ENCODE measurements around the gene HOOK2. TPM values are rescaled to one million over a fixed set of nuclear protein-coding genes. Genes with fewer than 3 reads are reported as not detected.

HOOK2 gene
- total RNA-seq, 1 donor from 2014 or later = 25.9 TPM

DNA sequence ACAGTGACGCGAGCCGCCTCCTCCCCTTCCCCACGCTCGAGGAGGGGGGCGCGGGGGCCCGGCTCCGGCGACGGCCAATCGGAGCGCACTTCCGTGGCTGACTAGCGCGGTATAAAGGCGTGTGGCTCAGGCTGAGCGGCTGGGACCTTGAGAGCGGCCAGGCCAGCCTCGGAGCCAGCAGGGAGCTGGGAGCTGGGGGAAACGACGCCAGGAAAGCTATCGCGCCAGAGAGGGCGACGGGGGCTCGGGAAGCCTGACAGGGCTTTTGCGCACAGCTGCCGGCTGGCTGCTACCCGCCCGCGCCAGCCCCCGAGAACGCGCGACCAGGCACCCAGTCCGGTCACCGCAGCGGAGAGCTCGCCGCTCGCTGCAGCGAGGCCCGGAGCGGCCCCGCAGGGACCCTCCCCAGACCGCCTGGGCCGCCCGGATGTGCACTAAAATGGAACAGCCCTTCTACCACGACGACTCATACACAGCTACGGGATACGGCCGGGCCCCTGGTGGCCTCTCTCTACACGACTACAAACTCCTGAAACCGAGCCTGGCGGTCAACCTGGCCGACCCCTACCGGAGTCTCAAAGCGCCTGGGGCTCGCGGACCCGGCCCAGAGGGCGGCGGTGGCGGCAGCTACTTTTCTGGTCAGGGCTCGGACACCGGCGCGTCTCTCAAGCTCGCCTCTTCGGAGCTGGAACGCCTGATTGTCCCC is 16.1 kb upstream of the HOOK2 start, which contains the start of gene JUNB:
TSS of gene JUNB (plus strand) at position 142 of the 706 bp plus-strand sequence. CDS start at position 428, 286 bp downstream.
- Mint-ChIP-seq H3K36me3 (ENCODE audit: low read depth, unreplicated experiment) (no peaks in the 10 kb centered on the region), H3K27me3 (ENCODE audit: low read depth, unreplicated experiment) (no peaks in the 10 kb centered on the region), H3K4me3 (ENCODE audit: unreplicated experiment) (peak within 1 kb of the TSS; percentile 93), H3K9me3 (ENCODE audit: unreplicated experiment) (no peaks in the 10 kb centered on the region), H3K27ac (ENCODE audit: unreplicated experiment) (peak within 1 kb of the TSS; percentile 96), H3K4me1 (ENCODE audit: low read depth, unreplicated experiment) (peaks cover 30% of the 10 kb centered on the region)
- FAIRE-seq (no peak), DNase-seq (ENCODE audit: low read depth) (peak; percentile 88)
- H3K36me3 ChIP-seq (ENCODE audit: insufficient read depth, low read length) = no peaks in the 10 kb centered on the region
- H3K27ac ChIP-seq (ENCODE audit: low read depth, low read length) = peak within 1 kb of the TSS; percentile 90
- peaks cover 21% of the 10 kb centered on the region for H3K79me2 ChIP-seq (ENCODE audit: insufficient read depth, low read length)
- H3K4me1 ChIP-seq (ENCODE audit: insufficient read depth, low read length) = peaks cover 38% of the 10 kb centered on the region
- peaks cover 19% of the 10 kb centered on the region for H4K20me1 ChIP-seq (ENCODE audit: insufficient read depth, low read length)
- H2AFZ ChIP-seq (ENCODE audit: low read depth, low read length) = peak within 1 kb of the TSS; percentile 58
- no peaks in the 10 kb centered on the region for H3K27me3 ChIP-seq (ENCODE audit: insufficient read depth, low read length)
- no peak for TF ChIP-seq EZH2 (IDR thresholded peaks at IDR 0.05; ENCODE audit: insufficient read depth, low read length)
- TF ChIP-seq, protein P1, sequence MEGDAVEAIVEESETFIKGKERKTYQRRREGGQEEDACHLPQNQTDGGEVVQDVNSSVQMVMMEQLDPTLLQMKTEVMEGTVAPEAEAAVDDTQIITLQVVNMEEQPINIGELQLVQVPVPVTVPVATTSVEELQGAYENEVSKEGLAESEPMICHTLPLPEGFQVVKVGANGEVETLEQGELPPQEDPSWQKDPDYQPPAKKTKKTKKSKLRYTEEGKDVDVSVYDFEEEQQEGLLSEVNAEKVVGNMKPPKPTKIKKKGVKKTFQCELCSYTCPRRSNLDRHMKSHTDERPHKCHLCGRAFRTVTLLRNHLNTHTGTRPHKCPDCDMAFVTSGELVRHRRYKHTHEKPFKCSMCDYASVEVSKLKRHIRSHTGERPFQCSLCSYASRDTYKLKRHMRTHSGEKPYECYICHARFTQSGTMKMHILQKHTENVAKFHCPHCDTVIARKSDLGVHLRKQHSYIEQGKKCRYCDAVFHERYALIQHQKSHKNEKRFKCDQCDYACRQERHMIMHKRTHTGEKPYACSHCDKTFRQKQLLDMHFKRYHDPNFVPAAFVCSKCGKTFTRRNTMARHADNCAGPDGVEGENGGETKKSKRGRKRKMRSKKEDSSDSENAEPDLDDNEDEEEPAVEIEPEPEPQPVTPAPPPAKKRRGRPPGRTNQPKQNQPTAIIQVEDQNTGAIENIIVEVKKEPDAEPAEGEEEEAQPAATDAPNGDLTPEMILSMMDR (IDR thresholded peaks at IDR 0.05; ENCODE audit: insufficient read depth, low read depth, low read length) = no peak
- no peaks in the 10 kb centered on the region for H3K9me3 ChIP-seq (ENCODE audit: insufficient read depth, low read depth, low read length)
- H3K9ac ChIP-seq (ENCODE audit: low read length) = peak within 1 kb of the TSS; percentile 94
- peak within 1 kb of the TSS; percentile 92 for H3K4me3 ChIP-seq (ENCODE audit: insufficient read depth, low read depth, low read length)
- H3K4me2 ChIP-seq (ENCODE audit: low read length) = peak within 1 kb of the TSS; percentile 91

DNA sequence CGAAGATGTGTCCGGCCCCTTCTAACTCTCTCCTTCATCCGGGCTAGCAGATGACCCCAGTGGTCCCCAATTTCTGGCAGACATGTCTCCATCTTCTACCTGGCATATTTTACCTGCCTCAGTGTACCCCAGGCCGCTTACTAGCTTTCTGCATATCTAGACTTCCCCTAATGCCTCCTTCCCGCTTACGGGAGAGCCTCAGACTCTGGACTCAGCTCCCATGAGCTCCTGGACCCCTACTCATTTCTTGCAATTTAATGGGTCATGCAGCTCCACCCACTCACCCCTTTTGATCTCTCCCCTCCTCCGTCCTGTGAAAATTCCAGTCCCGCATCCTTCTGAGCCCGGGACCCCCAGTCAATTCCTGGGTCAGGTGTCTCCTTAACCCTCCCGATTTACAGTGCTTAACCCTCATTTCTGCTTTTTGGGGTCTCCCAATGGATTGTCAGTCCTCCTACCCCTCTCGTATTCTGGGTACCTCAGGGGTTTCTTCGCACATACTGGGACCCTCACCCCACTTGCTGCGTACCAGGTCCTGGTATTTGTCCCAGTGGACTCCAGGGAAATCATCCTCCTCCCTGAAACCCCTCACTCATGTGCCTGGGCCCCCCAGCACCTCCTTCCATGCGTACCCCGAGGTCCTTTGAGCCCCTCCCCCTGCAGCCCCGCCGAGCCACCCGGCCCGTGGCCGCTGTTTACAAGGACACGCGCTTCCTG is 15.4 kb upstream of the HOOK2 start:
- Histone ChIP-seq H4K20me1 (ENCODE audit: insufficient read depth, low read length) (peaks cover 19% of the 10 kb centered on the region), H3K4me3 (ENCODE audit: insufficient read depth, low read depth, low read length) (peak overlapping the region; percentile 51), H3K9ac (ENCODE audit: low read length) (peak overlapping the region; percentile 94), H2AFZ (ENCODE audit: low read depth, low read length) (peak overlapping the region; percentile 58), H3K4me1 (ENCODE audit: insufficient read depth, low read length) (peaks cover 36% of the 10 kb centered on the region), H3K9me3 (ENCODE audit: insufficient read depth, low read depth, low read length) (no peaks in the 10 kb centered on the region), H3K79me2 (ENCODE audit: insufficient read depth, low read length) (peaks cover 21% of the 10 kb centered on the region), H3K27me3 (ENCODE audit: insufficient read depth, low read length) (no peaks in the 10 kb centered on the region), H3K36me3 (ENCODE audit: insufficient read depth, low read length) (no peaks in the 10 kb centered on the region), H3K4me2 (ENCODE audit: low read length) (peak overlapping the region; percentile 91), H3K27ac (ENCODE audit: low read depth, low read length) (peak overlapping the region; percentile 54)
- Mint-ChIP-seq H3K36me3 (ENCODE audit: low read depth, unreplicated experiment) (no peaks in the 10 kb centered on the region), H3K4me3 (ENCODE audit: unreplicated experiment) (peak overlapping the region; percentile 85), H3K9me3 (ENCODE audit: unreplicated experiment) (no peaks in the 10 kb centered on the region), H3K27ac (ENCODE audit: unreplicated experiment) (peak overlapping the region; percentile 96), H3K4me1 (ENCODE audit: low read depth, unreplicated experiment) (peaks cover 23% of the 10 kb centered on the region), H3K27me3 (ENCODE audit: low read depth, unreplicated experiment) (no peaks in the 10 kb centered on the region)
- TF ChIP-seq EZH2 (IDR thresholded peaks at IDR 0.05; ENCODE audit: insufficient read depth, low read length) = no peak
- TF ChIP-seq, protein P1 (IDR thresholded peaks at IDR 0.05; ENCODE audit: insufficient read depth, low read depth, low read length) = no peak
- DNase-seq (ENCODE audit: low read depth) (no peak), FAIRE-seq (no peak)

All from astrocyte (in vitro differentiated cells and primary cell).